ENCODE data around the gene CHMP2B. TPM values are rescaled to one million over a fixed set of nuclear protein-coding genes. Genes with fewer than 3 reads are reported as not detected.

Gene CHMP2B
- total and polyA plus RNA-seq, 2 donors (not counting 1 experiment from before 2014, with no cell fraction given): 20.6 to 46.2 TPM

DNA sequence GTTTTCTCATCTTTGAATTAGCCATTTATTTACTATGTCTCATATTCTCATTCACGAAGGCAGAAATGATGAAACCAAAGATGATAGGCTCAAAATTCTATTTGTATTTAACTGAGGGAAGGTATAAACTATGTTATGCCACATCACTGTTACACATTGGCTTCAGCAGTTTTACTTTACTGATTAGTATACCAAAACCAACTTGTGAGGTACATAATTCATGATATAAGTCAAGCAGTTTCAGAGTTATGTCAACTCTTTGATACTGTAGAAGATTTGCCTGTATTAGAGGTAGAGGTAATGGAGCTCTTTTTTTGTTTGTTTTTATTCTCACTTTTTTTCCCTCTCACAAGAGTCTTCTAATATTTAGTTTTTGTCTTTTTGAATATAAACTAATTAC, 22.9 kb downstream of the CHMP2B start:
- Histone ChIP-seq H3K27me3 (ENCODE audit: control insufficient read depth, insufficient read depth, low read length) (no peaks in the 10 kb centered on the region), H4K20me1 (ENCODE audit: control insufficient read depth, extremely low read depth, insufficient read depth, low read length) (no peaks in the 10 kb centered on the region), H3K36me3 (ENCODE audit: control insufficient read depth, insufficient read depth, low read length) (no peaks in the 10 kb centered on the region)

DNA sequence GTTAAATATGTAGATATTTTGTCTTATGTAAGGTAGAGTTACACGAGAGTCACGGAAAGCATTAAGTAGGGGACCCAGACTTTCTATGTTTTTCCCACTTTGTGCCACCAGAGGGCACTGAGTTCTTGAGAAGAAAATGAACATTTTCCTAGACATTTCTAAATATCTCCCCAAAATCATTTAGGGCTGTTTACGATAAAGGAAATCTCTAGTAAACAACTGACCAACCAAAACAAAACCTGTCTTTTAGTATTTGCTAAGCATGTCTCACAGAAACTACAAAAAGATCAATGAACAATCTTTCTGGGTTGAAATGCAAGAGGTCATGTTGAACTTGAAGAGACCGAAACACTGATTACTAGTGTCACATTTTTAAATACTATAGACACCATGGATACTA, 33.2 kb downstream of the CHMP2B start:
- H4K20me1 ChIP-seq (ENCODE audit: control insufficient read depth, extremely low read depth, insufficient read depth, low read length): no peaks in the 10 kb centered on the region
- no peak overlapping the region for H2AFZ ChIP-seq (ENCODE audit: low read length)
- H3K9ac ChIP-seq (ENCODE audit: insufficient read depth, low read length): no peak overlapping the region
- no peaks in the 10 kb centered on the region for H3K27me3 ChIP-seq (ENCODE audit: control insufficient read depth, insufficient read depth, low read length)
- no peaks in the 10 kb centered on the region for H3K9me3 ChIP-seq (ENCODE audit: control insufficient read depth, insufficient read depth, low read depth, low read length)
- H3K27ac ChIP-seq (ENCODE audit: insufficient read depth, low read length): no peak overlapping the region
- TF ChIP-seq EZH2 (IDR thresholded peaks at IDR 0.05; ENCODE audit: low read length, missing control alignments): no peak
- TF ChIP-seq, protein P1, sequence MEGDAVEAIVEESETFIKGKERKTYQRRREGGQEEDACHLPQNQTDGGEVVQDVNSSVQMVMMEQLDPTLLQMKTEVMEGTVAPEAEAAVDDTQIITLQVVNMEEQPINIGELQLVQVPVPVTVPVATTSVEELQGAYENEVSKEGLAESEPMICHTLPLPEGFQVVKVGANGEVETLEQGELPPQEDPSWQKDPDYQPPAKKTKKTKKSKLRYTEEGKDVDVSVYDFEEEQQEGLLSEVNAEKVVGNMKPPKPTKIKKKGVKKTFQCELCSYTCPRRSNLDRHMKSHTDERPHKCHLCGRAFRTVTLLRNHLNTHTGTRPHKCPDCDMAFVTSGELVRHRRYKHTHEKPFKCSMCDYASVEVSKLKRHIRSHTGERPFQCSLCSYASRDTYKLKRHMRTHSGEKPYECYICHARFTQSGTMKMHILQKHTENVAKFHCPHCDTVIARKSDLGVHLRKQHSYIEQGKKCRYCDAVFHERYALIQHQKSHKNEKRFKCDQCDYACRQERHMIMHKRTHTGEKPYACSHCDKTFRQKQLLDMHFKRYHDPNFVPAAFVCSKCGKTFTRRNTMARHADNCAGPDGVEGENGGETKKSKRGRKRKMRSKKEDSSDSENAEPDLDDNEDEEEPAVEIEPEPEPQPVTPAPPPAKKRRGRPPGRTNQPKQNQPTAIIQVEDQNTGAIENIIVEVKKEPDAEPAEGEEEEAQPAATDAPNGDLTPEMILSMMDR (conservative IDR thresholded peaks at IDR 0.05 in 1 of 2, IDR thresholded peaks at IDR 0.05 in 1 of 2; ENCODE audit: low read depth in 1 of 2, low read length in 2 of 2): peak; percentile 62 to 72
- peak; percentile 46 to 63 for DNase-seq (ENCODE audit: low read depth in 2 of 2)
- H3K79me2 ChIP-seq (ENCODE audit: control insufficient read depth, insufficient read depth, low read length): no peaks in the 10 kb centered on the region
- no peak overlapping the region for H3K4me3 ChIP-seq (replicated peaks in 1 of 4; ENCODE audit: control extremely low read depth in 1 of 4, insufficient read depth in 1 of 4, low read depth in 3 of 4, low read length in 4 of 4)
- H3K36me3 ChIP-seq (ENCODE audit: control insufficient read depth, insufficient read depth, low read length): no peaks in the 10 kb centered on the region
- no peak overlapping the region for H3K4me2 ChIP-seq (ENCODE audit: extremely low read depth, insufficient read depth, low read length)
- no peaks in the 10 kb centered on the region for H3K4me1 ChIP-seq (ENCODE audit: control insufficient read depth, extremely low read depth, insufficient read depth, low read length)

More for the DNA sequence above, 22.9 kb downstream of the CHMP2B start:
- H2AFZ ChIP-seq (ENCODE audit: low read length): no peak overlapping the region
- H3K4me2 ChIP-seq (ENCODE audit: extremely low read depth, insufficient read depth, low read length): no peak overlapping the region
- H3K79me2 ChIP-seq (ENCODE audit: control insufficient read depth, insufficient read depth, low read length): no peaks in the 10 kb centered on the region
- H3K9me3 ChIP-seq (ENCODE audit: control insufficient read depth, insufficient read depth, low read depth, low read length): no peaks in the 10 kb centered on the region
- no peak overlapping the region for H3K4me3 ChIP-seq (replicated peaks in 1 of 4; ENCODE audit: control extremely low read depth in 1 of 4, insufficient read depth in 1 of 4, low read depth in 3 of 4, low read length in 4 of 4)
- TF ChIP-seq, protein P1 (conservative IDR thresholded peaks at IDR 0.05 in 1 of 2, IDR thresholded peaks at IDR 0.05 in 1 of 2; ENCODE audit: low read depth in 1 of 2, low read length in 2 of 2): no peak
- no peak for TF ChIP-seq EZH2 (IDR thresholded peaks at IDR 0.05; ENCODE audit: low read length, missing control alignments)
- no peaks in the 10 kb centered on the region for H3K4me1 ChIP-seq (ENCODE audit: control insufficient read depth, extremely low read depth, insufficient read depth, low read length)
- H3K27ac ChIP-seq (ENCODE audit: insufficient read depth, low read length): no peak overlapping the region
- no peak overlapping the region for H3K9ac ChIP-seq (ENCODE audit: insufficient read depth, low read length)
- DNase-seq (ENCODE audit: low read depth in 2 of 2): no peak

DNA sequence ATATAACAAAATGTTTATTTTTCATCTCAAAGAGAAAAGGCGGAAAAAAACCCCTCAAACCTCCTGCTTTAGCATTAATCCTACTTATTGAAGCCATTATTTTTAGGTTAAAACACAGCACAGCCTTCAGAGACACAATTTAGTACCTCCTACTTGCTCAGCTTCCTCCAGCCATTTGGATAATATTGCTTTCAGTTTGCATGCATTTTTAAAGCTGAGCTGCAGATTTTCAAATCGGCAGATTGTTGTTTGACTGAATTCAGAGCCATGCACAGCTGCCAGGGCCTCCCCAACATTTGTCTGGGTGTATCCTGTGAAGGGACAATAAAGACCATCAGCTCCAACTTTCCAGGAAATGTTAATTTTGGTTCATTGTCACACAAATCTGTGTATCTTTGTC, 34.8 kb downstream of the CHMP2B start:
- no peak overlapping the region for H2AFZ ChIP-seq (ENCODE audit: low read length)
- no peaks in the 10 kb centered on the region for H4K20me1 ChIP-seq (ENCODE audit: control insufficient read depth, extremely low read depth, insufficient read depth, low read length)
- no peaks in the 10 kb centered on the region for H3K4me1 ChIP-seq (ENCODE audit: control insufficient read depth, extremely low read depth, insufficient read depth, low read length)
- TF ChIP-seq, protein P1 (conservative IDR thresholded peaks at IDR 0.05 in 1 of 2, IDR thresholded peaks at IDR 0.05 in 1 of 2; ENCODE audit: low read depth in 1 of 2, low read length in 2 of 2): peak in 1 of 2 donors; percentile 2
- no peak for TF ChIP-seq EZH2 (IDR thresholded peaks at IDR 0.05; ENCODE audit: low read length, missing control alignments)
- H3K9ac ChIP-seq (ENCODE audit: insufficient read depth, low read length): no peak overlapping the region
- H3K4me3 ChIP-seq (replicated peaks in 1 of 4; ENCODE audit: control extremely low read depth in 1 of 4, insufficient read depth in 1 of 4, low read depth in 3 of 4, low read length in 4 of 4): no peak overlapping the region
- H3K27ac ChIP-seq (ENCODE audit: insufficient read depth, low read length): no peak overlapping the region
- H3K4me2 ChIP-seq (ENCODE audit: extremely low read depth, insufficient read depth, low read length): no peak overlapping the region
- no peaks in the 10 kb centered on the region for H3K36me3 ChIP-seq (ENCODE audit: control insufficient read depth, insufficient read depth, low read length)
- H3K9me3 ChIP-seq (ENCODE audit: control insufficient read depth, insufficient read depth, low read depth, low read length): no peaks in the 10 kb centered on the region
- no peaks in the 10 kb centered on the region for H3K79me2 ChIP-seq (ENCODE audit: control insufficient read depth, insufficient read depth, low read length)
- DNase-seq (ENCODE audit: low read depth in 2 of 2): no peak
- H3K27me3 ChIP-seq (ENCODE audit: control insufficient read depth, insufficient read depth, low read length): no peaks in the 10 kb centered on the region
